Activated gamma-delta T cell treated with Interleukin-2 at 50 U/mL for 16 hours (primary cell): ENCODE data around the gene SHTN1.

Experiments
- DNase-seq: peaks from one replicate; pipeline ENCODE4 v3.0.0-alpha.2; 2020

The SHTN1 gene

GRCh38 chr10:117005026-117005526 is at the start of gene SHTN1:
SHTN1 (minus strand) TSS chr10:117005187; CDS start chr10:117005079, 108 bp downstream.
- no peak for DNase-seq

- no peak for DNase-seq
Measured at GRCh38 chr10:117053482-117053881, 48.5 kb upstream of the SHTN1 start.

- DNase-seq = no peak
Measured at GRCh38 chr10:117047947-117048346, 43.0 kb upstream of the SHTN1 start.

GRCh38 chr10:117016266-117016665 is 11.3 kb upstream of the SHTN1 start:
- no peak for DNase-seq

GRCh38 chr10:117014835-117015234 is 9.8 kb upstream of the SHTN1 start:
- no peak for DNase-seq

GRCh38 chr10:117007080-117007479 is 2.1 kb upstream of the SHTN1 start:
- no peak for DNase-seq

- DNase-seq = no peak
Measured at GRCh38 chr10:117005527-117006055, 604 bp upstream of the SHTN1 start.

GRCh38 chr10:117004227-117005025 is 561 bp downstream of the SHTN1 start:
- DNase-seq = no peak

- DNase-seq = no peak
Measured at GRCh38 chr10:117003336-117003735, 1.7 kb downstream of the SHTN1 start.

GRCh38 chr10:117002206-117002605 is 2.8 kb downstream of the SHTN1 start:
- no peak for DNase-seq

GRCh38 chr10:117001144-117001543 is 3.8 kb downstream of the SHTN1 start:
- DNase-seq = no peak

GRCh38 chr10:117000580-117000979 is 4.4 kb downstream of the SHTN1 start:
- DNase-seq = no peak

- no peak for DNase-seq
Measured at GRCh38 chr10:116998172-116998571, 6.8 kb downstream of the SHTN1 start.

- DNase-seq = no peak
Measured at GRCh38 chr10:116997015-116997414, 8.0 kb downstream of the SHTN1 start.

GRCh38 chr10:116995648-116996047 is 9.3 kb downstream of the SHTN1 start:
- DNase-seq = no peak

GRCh38 chr10:116994113-116994890 is 10.7 kb downstream of the SHTN1 start:
- no peak for DNase-seq

GRCh38 chr10:116993610-116994009 is 11.4 kb downstream of the SHTN1 start:
- DNase-seq = no peak

GRCh38 chr10:116992183-116992582 is 12.8 kb downstream of the SHTN1 start:
- DNase-seq = no peak

- DNase-seq = no peak
Measured at GRCh38 chr10:116990276-116990800, 14.6 kb downstream of the SHTN1 start.

GRCh38 chr10:116989439-116989838 is 15.5 kb downstream of the SHTN1 start:
- DNase-seq = no peak

GRCh38 chr10:116988311-116988710 is 16.7 kb downstream of the SHTN1 start:
- DNase-seq = no peak

- no peak for DNase-seq
Measured at GRCh38 chr10:116985611-116986010, 19.4 kb downstream of the SHTN1 start.

GRCh38 chr10:116984202-116984990 is 20.6 kb downstream of the SHTN1 start:
- DNase-seq = no peak
